ENCODE data around the gene FXR2.

The FXR2 gene

GRCh38 chr17:7572588-7573323 is 41.9 kb downstream of the FXR2 start:
- DNase-seq (ENCODE audit: low read depth): peak; percentile 100

GRCh38 chr17:7572338-7572587 is 42.4 kb downstream of the FXR2 start:
- no peak for DNase-seq (ENCODE audit: low read depth)

GRCh38 chr17:7570351-7570750 is 44.3 kb downstream of the FXR2 start:
- DNase-seq (ENCODE audit: low read depth): no peak

GRCh38 chr17:7569571-7569970 is 45.1 kb downstream of the FXR2 start:
- DNase-seq (ENCODE audit: low read depth): no peak

GRCh38 chr17:7563115-7563869 is 51.4 kb downstream of the FXR2 start:
- no peak for DNase-seq (ENCODE audit: low read depth)

- DNase-seq (ENCODE audit: low read depth): no peak
Measured at GRCh38 chr17:7562208-7562605, 52.5 kb downstream of the FXR2 start.

- DNase-seq (ENCODE audit: low read depth): peak; percentile 90
Measured at GRCh38 chr17:7561589-7562207, 53.0 kb downstream of the FXR2 start, which contains the start of gene SENP3. Gene SENP3 (plus strand): TSS chr17:7561919. CDS start chr17:7563077, 1,158 bp downstream.

GRCh38 chr17:7561028-7561575 is 53.6 kb downstream of the FXR2 start:
- DNase-seq (ENCODE audit: low read depth): peak; percentile 69

- no peak for DNase-seq (ENCODE audit: low read depth)
Measured at GRCh38 chr17:7560172-7561027, 54.3 kb downstream of the FXR2 start.

- no peak for DNase-seq (ENCODE audit: low read depth)
Measured at GRCh38 chr17:7559320-7560171, 55.2 kb downstream of the FXR2 start.

- DNase-seq (ENCODE audit: low read depth): no peak
Measured at GRCh38 chr17:7558544-7559319, 56.0 kb downstream of the FXR2 start, which contains the start of gene TNFSF13. Gene TNFSF13 (plus strand): TSS chr17:7558750. CDS start chr17:7559040, 290 bp downstream.

- no peak for DNase-seq (ENCODE audit: low read depth)
Measured at GRCh38 chr17:7557775-7558543, 56.7 kb downstream of the FXR2 start.

- DNase-seq (ENCODE audit: low read depth): no peak
Measured at GRCh38 chr17:7557147-7557764, 57.4 kb downstream of the FXR2 start.

GRCh38 chr17:7556627-7557026 is 58.1 kb downstream of the FXR2 start:
- no peak for DNase-seq (ENCODE audit: low read depth)

- DNase-seq (ENCODE audit: low read depth): no peak
Measured at GRCh38 chr17:7555320-7555948, 59.3 kb downstream of the FXR2 start.

- DNase-seq (ENCODE audit: low read depth): no peak
Measured at GRCh38 chr17:7553356-7553755, 61.3 kb downstream of the FXR2 start.

GRCh38 chr17:7552621-7553051 is 62.1 kb downstream of the FXR2 start:
- DNase-seq (ENCODE audit: low read depth): no peak

- no peak for DNase-seq (ENCODE audit: low read depth)
Measured at GRCh38 chr17:7551396-7551795, 63.3 kb downstream of the FXR2 start.
